Pons (tissue), 1 donor: ENCODE data around the gene CALU.

ENCODE experiments used
- DNase-seq: peaks from one replicate; pipeline ENCODE4 v3.0.0-alpha.2; 2016; ENCODE audit warnings: low spot score

CALU gene

GRCh38 chr7:128725531-128725930 lies 13.6 kb upstream of the CALU start:
- DNase-seq: no peak

- no peak for DNase-seq
These were observed 13.0 kb upstream of the CALU start for GRCh38 chr7:128726059-128726736.

- no peak for DNase-seq
These were observed 12.5 kb upstream of the CALU start for GRCh38 chr7:128726737-128727072.

- no peak for DNase-seq
These were observed 11.9 kb upstream of the CALU start for GRCh38 chr7:128727239-128727638.

GRCh38 chr7:128728598-128728997 lies 10.6 kb upstream of the CALU start:
- DNase-seq: no peak

- DNase-seq: no peak
These were observed 9.7 kb upstream of the CALU start for GRCh38 chr7:128729494-128729893.

GRCh38 chr7:128731184-128731583 lies 8.0 kb upstream of the CALU start:
- no peak for DNase-seq

GRCh38 chr7:128732521-128733277 lies 6.5 kb upstream of the CALU start:
- DNase-seq: no peak

- no peak for DNase-seq
These were observed 5.9 kb upstream of the CALU start for GRCh38 chr7:128733278-128733645.

- no peak for DNase-seq
These were observed 4.3 kb upstream of the CALU start for GRCh38 chr7:128734890-128735289.

- DNase-seq: no peak
These were observed 3.7 kb upstream of the CALU start for GRCh38 chr7:128735436-128735835.

- no peak for DNase-seq
These were observed 1.7 kb upstream of the CALU start for GRCh38 chr7:128737441-128737840.

GRCh38 chr7:128737867-128738385 lies 1.2 kb upstream of the CALU start:
- no peak for DNase-seq

GRCh38 chr7:128738570-128739047 lies 550 bp upstream of the CALU start:
- DNase-seq: no peak

- DNase-seq: no peak
These were observed 977 bp downstream of the CALU start for GRCh38 chr7:128739990-128740682.

GRCh38 chr7:128740996-128741395 lies 1.8 kb downstream of the CALU start:
- no peak for DNase-seq

- DNase-seq: no peak
These were observed 2.3 kb downstream of the CALU start for GRCh38 chr7:128741491-128741890.

- no peak for DNase-seq
These were observed 3.0 kb downstream of the CALU start for GRCh38 chr7:128742206-128742605.

- no peak for DNase-seq
These were observed 4.1 kb downstream of the CALU start for GRCh38 chr7:128743112-128743772.

- no peak for DNase-seq
These were observed 5.3 kb downstream of the CALU start for GRCh38 chr7:128744366-128744905.

GRCh38 chr7:128745706-128746105 lies 6.5 kb downstream of the CALU start:
- DNase-seq: no peak
